ENCODE measurements around the gene NUP93.

Gene NUP93

DNA sequence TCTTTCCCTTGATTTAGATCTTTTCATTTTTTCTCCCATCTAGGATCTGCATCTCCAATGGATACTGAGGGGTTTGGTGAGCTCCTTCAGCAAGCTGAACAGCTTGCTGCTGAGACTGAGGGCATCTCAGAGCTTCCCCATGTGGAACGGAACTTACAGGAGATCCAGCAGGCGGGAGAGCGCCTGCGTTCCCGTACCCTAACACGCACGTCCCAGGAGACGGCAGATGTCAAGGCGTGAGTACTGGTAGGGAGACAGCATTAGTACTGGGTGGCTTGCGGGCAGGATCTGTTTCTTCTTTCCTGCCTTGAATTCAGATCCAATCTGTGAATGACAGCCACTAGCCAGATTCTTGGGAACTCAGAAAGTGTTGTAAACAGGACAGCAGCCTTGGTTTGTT is 18.3 kb downstream of the NUP93 start:
- Histone ChIP-seq H3K9me3 (ENCODE audit: control insufficient read depth, insufficient read depth, low read depth, low read length) (no peaks in the 10 kb centered on the region), H3K4me1 (ENCODE audit: control insufficient read depth, insufficient read depth, low read length) (peaks cover 8% of the 10 kb centered on the region), H3K36me3 (ENCODE audit: control insufficient read depth in 2 of 2, insufficient read depth in 1 of 2, low read length in 2 of 2) (peaks cover 0 to 33% of the 10 kb centered on the region in 2 experiments; a peak in 1 of 3 replicates), H3K27ac (ENCODE audit: extremely low read depth, low read depth, low read length) (no peak overlapping the region), H3K4me3 (ENCODE audit: low read depth, low read length) (no peak overlapping the region)
- ChIA-PET CTCF (no interaction called here), POLR2A (no interaction called here)
- TF ChIP-seq ZNF660 (tag by site-specific recombination; IDR thresholded peaks at IDR 0.05) (no peak), GFI1B (tag by site-specific recombination; IDR thresholded peaks at IDR 0.05) (no peak), ZNF211 (tag by site-specific recombination; IDR thresholded peaks at IDR 0.05; ENCODE audit: low read depth) (no peak), PRDM1 (tag by site-specific recombination; IDR thresholded peaks at IDR 0.05) (no peak), ZNF324 (tag by site-specific recombination; IDR thresholded peaks at IDR 0.05) (no peak)
- TF ChIP-seq, protein P1, sequence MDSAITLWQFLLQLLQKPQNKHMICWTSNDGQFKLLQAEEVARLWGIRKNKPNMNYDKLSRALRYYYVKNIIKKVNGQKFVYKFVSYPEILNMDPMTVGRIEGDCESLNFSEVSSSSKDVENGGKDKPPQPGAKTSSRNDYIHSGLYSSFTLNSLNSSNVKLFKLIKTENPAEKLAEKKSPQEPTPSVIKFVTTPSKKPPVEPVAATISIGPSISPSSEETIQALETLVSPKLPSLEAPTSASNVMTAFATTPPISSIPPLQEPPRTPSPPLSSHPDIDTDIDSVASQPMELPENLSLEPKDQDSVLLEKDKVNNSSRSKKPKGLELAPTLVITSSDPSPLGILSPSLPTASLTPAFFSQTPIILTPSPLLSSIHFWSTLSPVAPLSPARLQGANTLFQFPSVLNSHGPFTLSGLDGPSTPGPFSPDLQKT (IDR thresholded peaks at IDR 0.05; ENCODE audit: borderline replicate concordance, low read depth, low read length) = no peak
- TF ChIP-seq, protein P2, sequence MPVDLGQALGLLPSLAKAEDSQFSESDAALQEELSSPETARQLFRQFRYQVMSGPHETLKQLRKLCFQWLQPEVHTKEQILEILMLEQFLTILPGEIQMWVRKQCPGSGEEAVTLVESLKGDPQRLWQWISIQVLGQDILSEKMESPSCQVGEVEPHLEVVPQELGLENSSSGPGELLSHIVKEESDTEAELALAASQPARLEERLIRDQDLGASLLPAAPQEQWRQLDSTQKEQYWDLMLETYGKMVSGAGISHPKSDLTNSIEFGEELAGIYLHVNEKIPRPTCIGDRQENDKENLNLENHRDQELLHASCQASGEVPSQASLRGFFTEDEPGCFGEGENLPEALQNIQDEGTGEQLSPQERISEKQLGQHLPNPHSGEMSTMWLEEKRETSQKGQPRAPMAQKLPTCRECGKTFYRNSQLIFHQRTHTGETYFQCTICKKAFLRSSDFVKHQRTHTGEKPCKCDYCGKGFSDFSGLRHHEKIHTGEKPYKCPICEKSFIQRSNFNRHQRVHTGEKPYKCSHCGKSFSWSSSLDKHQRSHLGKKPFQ (tag by site-specific recombination; IDR thresholded peaks at IDR 0.05) = no peak
- TF ChIP-seq, protein P3, sequence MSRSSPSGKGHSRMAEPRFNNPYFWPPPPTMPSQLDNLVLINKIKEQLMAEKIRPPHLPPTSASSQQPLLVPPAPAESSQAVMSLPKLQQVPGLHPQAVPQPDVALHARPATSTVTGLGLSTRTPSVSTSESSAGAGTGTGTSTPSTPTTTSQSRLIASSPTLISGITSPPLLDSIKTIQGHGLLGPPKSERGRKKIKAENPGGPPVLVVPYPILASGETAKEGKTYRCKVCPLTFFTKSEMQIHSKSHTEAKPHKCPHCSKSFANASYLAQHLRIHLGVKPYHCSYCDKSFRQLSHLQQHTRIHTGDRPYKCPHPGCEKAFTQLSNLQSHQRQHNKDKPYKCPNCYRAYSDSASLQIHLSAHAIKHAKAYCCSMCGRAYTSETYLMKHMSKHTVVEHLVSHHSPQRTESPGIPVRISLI (tag by site-specific recombination; IDR thresholded peaks at IDR 0.05) = no peak
- TF ChIP-seq, protein P4, sequence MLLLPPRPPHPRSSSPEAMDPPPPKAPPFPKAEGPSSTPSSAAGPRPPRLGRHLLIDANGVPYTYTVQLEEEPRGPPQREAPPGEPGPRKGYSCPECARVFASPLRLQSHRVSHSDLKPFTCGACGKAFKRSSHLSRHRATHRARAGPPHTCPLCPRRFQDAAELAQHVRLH (tag by site-specific recombination; IDR thresholded peaks at IDR 0.05) = no peak
- TF ChIP-seq, protein P5, sequence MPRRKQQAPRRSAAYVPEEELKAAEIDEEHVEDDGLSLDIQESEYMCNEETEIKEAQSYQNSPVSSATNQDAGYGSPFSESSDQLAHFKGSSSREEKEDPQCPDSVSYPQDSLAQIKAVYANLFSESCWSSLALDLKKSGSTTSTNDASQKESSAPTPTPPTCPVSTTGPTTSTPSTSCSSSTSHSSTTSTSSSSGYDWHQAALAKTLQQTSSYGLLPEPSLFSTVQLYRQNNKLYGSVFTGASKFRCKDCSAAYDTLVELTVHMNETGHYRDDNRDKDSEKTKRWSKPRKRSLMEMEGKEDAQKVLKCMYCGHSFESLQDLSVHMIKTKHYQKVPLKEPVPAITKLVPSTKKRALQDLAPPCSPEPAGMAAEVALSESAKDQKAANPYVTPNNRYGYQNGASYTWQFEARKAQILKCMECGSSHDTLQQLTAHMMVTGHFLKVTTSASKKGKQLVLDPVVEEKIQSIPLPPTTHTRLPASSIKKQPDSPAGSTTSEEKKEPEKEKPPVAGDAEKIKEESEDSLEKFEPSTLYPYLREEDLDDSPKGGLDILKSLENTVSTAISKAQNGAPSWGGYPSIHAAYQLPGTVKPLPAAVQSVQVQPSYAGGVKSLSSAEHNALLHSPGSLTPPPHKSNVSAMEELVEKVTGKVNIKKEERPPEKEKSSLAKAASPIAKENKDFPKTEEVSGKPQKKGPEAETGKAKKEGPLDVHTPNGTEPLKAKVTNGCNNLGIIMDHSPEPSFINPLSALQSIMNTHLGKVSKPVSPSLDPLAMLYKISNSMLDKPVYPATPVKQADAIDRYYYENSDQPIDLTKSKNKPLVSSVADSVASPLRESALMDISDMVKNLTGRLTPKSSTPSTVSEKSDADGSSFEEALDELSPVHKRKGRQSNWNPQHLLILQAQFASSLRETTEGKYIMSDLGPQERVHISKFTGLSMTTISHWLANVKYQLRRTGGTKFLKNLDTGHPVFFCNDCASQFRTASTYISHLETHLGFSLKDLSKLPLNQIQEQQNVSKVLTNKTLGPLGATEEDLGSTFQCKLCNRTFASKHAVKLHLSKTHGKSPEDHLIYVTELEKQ (tag by site-specific recombination; IDR thresholded peaks at IDR 0.05; ENCODE audit: borderline replicate concordance) = no peak

- ChIA-PET POLR2A (no interaction called here), CTCF (interaction anchor here (0.5 to 1.4 kb wide), 4 partner anchors 28 to 337 kb away, joined by 3 to 4 read pairs (median 3); no protein-coding TSS in a partner anchor)
- H3K4me1 ChIP-seq (ENCODE audit: control insufficient read depth, insufficient read depth, low read length) = peaks cover 8% of the 10 kb centered on the region
- no peaks in the 10 kb centered on the region for H3K9me3 ChIP-seq (ENCODE audit: control insufficient read depth, insufficient read depth, low read depth, low read length)
- peaks cover 0 to 33% of the 10 kb centered on the region in 2 experiments; a peak in 1 of 3 replicates for H3K36me3 ChIP-seq (ENCODE audit: control insufficient read depth in 2 of 2, insufficient read depth in 1 of 2, low read length in 2 of 2)
- H3K27ac ChIP-seq (ENCODE audit: extremely low read depth, low read depth, low read length) = no peak overlapping the region
- no peak overlapping the region for H3K4me3 ChIP-seq (ENCODE audit: low read depth, low read length)
- TF ChIP-seq ZNF280D (tag by site-specific recombination; IDR thresholded peaks at IDR 0.05) = no peak
- TF ChIP-seq, protein P6, sequence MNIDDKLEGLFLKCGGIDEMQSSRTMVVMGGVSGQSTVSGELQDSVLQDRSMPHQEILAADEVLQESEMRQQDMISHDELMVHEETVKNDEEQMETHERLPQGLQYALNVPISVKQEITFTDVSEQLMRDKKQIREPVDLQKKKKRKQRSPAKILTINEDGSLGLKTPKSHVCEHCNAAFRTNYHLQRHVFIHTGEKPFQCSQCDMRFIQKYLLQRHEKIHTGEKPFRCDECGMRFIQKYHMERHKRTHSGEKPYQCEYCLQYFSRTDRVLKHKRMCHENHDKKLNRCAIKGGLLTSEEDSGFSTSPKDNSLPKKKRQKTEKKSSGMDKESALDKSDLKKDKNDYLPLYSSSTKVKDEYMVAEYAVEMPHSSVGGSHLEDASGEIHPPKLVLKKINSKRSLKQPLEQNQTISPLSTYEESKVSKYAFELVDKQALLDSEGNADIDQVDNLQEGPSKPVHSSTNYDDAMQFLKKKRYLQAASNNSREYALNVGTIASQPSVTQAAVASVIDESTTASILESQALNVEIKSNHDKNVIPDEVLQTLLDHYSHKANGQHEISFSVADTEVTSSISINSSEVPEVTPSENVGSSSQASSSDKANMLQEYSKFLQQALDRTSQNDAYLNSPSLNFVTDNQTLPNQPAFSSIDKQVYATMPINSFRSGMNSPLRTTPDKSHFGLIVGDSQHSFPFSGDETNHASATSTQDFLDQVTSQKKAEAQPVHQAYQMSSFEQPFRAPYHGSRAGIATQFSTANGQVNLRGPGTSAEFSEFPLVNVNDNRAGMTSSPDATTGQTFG (tag by site-specific recombination; IDR thresholded peaks at IDR 0.05; ENCODE audit: borderline replicate concordance) = no peak
- TF ChIP-seq, protein P7, sequence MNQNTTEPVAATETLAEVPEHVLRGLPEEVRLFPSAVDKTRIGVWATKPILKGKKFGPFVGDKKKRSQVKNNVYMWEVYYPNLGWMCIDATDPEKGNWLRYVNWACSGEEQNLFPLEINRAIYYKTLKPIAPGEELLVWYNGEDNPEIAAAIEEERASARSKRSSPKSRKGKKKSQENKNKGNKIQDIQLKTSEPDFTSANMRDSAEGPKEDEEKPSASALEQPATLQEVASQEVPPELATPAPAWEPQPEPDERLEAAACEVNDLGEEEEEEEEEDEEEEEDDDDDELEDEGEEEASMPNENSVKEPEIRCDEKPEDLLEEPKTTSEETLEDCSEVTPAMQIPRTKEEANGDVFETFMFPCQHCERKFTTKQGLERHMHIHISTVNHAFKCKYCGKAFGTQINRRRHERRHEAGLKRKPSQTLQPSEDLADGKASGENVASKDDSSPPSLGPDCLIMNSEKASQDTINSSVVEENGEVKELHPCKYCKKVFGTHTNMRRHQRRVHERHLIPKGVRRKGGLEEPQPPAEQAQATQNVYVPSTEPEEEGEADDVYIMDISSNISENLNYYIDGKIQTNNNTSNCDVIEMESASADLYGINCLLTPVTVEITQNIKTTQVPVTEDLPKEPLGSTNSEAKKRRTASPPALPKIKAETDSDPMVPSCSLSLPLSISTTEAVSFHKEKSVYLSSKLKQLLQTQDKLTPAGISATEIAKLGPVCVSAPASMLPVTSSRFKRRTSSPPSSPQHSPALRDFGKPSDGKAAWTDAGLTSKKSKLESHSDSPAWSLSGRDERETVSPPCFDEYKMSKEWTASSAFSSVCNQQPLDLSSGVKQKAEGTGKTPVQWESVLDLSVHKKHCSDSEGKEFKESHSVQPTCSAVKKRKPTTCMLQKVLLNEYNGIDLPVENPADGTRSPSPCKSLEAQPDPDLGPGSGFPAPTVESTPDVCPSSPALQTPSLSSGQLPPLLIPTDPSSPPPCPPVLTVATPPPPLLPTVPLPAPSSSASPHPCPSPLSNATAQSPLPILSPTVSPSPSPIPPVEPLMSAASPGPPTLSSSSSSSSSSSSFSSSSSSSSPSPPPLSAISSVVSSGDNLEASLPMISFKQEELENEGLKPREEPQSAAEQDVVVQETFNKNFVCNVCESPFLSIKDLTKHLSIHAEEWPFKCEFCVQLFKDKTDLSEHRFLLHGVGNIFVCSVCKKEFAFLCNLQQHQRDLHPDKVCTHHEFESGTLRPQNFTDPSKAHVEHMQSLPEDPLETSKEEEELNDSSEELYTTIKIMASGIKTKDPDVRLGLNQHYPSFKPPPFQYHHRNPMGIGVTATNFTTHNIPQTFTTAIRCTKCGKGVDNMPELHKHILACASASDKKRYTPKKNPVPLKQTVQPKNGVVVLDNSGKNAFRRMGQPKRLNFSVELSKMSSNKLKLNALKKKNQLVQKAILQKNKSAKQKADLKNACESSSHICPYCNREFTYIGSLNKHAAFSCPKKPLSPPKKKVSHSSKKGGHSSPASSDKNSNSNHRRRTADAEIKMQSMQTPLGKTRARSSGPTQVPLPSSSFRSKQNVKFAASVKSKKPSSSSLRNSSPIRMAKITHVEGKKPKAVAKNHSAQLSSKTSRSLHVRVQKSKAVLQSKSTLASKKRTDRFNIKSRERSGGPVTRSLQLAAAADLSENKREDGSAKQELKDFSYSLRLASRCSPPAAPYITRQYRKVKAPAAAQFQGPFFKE (tag by site-specific recombination; IDR thresholded peaks at IDR 0.05; ENCODE audit: borderline replicate concordance) = no peak
- no peak for TF ChIP-seq ZNF473 (tag by site-specific recombination; IDR thresholded peaks at IDR 0.05)
These were observed 18.9 kb downstream of the NUP93 start for GRCh38 chr16:56748826-56749225.

Data from HEK293 (cell line).